ES-I3 (cell line): ENCODE results near the gene SLC39A11.

Experiments used
- H3K36me3 ChIP-seq: 2 replicates; pipeline ENCODE4 v1.6.1; 2013; ENCODE audit warnings: mild to moderate bottlenecking, low read length, control low read depth, moderate library complexity; ENCODE audit not compliant: insufficient read depth
- H3K4me1 ChIP-seq: 2 replicates; pipeline ENCODE4 v1.6.1; 2013; ENCODE audit warnings: mild to moderate bottlenecking, control low read depth, low read length; ENCODE audit not compliant: insufficient read depth
- H3K9ac ChIP-seq: 2 replicates; pipeline ENCODE4 v1.6.1; 2013; ENCODE audit warnings: low read depth, mild to moderate bottlenecking, low read length, moderate library complexity
- H3K9me3 ChIP-seq: 2 replicates; pipeline ENCODE4 v1.6.1; 2013; ENCODE audit warnings: mild to moderate bottlenecking, low read length, moderate library complexity; ENCODE audit not compliant: control insufficient read depth, insufficient read depth

SLC39A11 gene

GRCh38 chr17:72696721-72697120 lies 395.8 kb downstream of the SLC39A11 start:
- Histone ChIP-seq H3K9ac (no peak overlapping the region), H3K36me3 (no peaks in the 10 kb centered on the region), H3K9me3 (no peaks in the 10 kb centered on the region), H3K4me1 (no peaks in the 10 kb centered on the region; the same call in 1 of the 2 replicates)

GRCh38 chr17:72696156-72696555 lies 396.3 kb downstream of the SLC39A11 start:
- Histone ChIP-seq H3K4me1 (no peaks in the 10 kb centered on the region; the same call in 1 of the 2 replicates), H3K36me3 (no peaks in the 10 kb centered on the region), H3K9ac (no peak overlapping the region), H3K9me3 (no peaks in the 10 kb centered on the region)

DNA sequence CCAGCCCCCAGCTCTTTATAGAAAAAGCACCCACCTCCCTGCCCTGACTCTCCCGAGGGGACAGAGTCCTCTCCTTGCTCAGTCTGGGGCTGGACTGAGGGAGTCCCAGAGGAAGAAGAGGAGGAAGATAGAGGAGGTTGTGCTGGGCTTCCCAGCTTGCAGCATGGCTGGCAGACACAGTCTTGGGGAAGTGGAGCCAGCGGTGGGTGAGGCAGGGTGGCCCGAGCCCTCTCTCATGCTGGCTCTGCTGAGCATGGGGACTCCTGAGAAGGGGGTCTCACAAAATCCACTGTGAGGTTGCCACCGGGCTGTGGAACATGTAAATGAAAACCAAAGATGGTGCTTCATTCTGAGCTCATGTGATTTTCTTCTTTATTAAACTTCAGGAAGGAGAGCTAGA lies 398.5 kb downstream of the SLC39A11 start:
- H3K9ac ChIP-seq, result no peak overlapping the region
- H3K36me3 ChIP-seq, result no peaks in the 10 kb centered on the region
- H3K4me1 ChIP-seq, result no peaks in the 10 kb centered on the region; the same call in 1 of the 2 replicates
- H3K9me3 ChIP-seq, result no peaks in the 10 kb centered on the region

- no peaks in the 10 kb centered on the region for H3K36me3 ChIP-seq
- H3K9me3 ChIP-seq, result no peaks in the 10 kb centered on the region
- H3K9ac ChIP-seq, result no peak overlapping the region
- no peaks in the 10 kb centered on the region; the same call in 1 of the 2 replicates for H3K4me1 ChIP-seq
Measured at GRCh38 chr17:72693151-72693878, 399.2 kb downstream of the SLC39A11 start.

DNA sequence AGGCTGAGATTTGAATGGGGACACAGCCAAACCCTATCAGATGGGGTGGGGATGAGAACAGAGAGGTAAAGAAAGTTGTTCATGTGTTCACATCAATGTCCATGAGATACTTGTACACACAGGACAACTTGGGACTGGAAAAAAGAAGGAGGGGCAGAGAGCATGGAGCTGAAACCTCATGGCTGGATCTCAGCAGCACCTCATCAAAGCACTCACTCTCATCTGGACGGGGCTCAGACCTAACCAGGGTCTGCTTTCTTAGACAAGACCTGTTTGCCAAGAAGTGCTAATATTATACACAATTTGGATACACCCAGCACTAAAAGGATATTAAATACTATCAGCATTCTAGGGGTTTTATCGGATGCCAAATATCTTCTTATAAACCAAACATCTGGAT lies 399.8 kb downstream of the SLC39A11 start:
- Histone ChIP-seq H3K9ac (no peak overlapping the region), H3K9me3 (no peaks in the 10 kb centered on the region), H3K4me1 (no peaks in the 10 kb centered on the region; the same call in 1 of the 2 replicates), H3K36me3 (no peaks in the 10 kb centered on the region)

DNA sequence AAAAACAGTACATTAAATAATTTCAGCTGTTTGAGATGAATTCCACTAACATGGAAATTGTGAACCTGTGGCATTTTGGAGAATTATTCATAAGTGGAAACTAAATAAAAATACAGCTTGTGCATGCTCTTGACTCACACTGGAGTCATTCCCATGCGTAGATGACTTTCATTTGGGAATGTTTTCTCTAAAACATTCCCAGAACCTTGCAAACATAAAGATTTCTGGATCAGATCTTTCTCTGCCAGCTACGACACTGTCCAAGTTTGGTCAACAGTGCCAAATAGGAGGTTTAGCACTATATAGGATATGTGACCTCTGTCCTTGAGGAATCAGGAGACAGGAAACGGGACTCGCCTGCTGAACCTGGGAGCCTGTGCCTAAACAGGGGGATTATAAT lies 400.9 kb downstream of the SLC39A11 start:
- H3K36me3 ChIP-seq, result no peaks in the 10 kb centered on the region
- no peaks in the 10 kb centered on the region for H3K9me3 ChIP-seq
- no peaks in the 10 kb centered on the region for H3K4me1 ChIP-seq
- H3K9ac ChIP-seq, result no peak overlapping the region

DNA sequence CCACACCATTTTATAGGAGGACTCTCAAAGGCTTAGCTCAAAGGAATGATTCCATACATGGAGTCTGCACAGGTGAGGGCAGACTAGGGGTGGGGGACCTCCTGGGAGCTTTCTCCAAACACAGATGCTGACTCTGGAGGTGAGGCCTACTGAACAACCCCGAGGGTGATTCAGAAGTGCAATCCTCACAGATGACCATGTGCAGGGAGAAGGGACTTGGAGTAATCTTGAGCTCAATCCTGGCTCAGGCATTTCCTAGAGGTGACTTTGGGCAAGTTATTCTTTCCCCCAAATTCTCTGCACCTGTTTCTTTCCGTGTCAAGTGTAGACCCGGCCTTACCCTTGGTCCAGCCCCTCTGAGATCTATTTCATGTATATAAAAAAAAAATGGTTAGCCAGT lies 401.5 kb downstream of the SLC39A11 start:
- Histone ChIP-seq H3K36me3 (no peaks in the 10 kb centered on the region), H3K4me1 (no peaks in the 10 kb centered on the region), H3K9me3 (no peaks in the 10 kb centered on the region), H3K9ac (no peak overlapping the region)

DNA sequence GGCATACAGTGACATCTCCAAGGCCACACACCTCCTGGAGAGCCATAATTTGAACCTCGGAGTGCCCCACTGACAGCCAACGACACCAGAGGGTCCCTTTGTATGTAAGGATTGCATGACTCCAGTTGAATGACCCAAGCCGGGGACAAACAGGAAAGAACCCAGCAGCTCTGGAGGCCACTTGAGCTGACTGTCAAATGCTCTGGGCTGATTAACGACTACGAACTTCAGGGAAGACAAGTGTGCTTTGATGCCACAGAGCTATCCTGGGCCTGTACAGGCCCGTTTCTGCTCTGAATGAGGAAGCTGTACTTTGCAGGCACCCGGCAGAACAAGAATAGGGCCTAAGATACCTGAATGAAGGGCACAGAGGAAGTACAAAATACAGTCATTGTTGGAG lies 404.6 kb downstream of the SLC39A11 start:
- H3K4me1 ChIP-seq, result peaks cover 12% of the 10 kb centered on the region; the same call in 1 of the 2 replicates
- no peak overlapping the region for H3K9ac ChIP-seq
- no peaks in the 10 kb centered on the region for H3K36me3 ChIP-seq
- no peaks in the 10 kb centered on the region for H3K9me3 ChIP-seq

- Histone ChIP-seq H3K9me3 (no peaks in the 10 kb centered on the region), H3K4me1 (peaks cover 12% of the 10 kb centered on the region; the same call in 1 of the 2 replicates), H3K9ac (no peak overlapping the region), H3K36me3 (no peaks in the 10 kb centered on the region)
Measured at GRCh38 chr17:72684405-72685020, 408.0 kb downstream of the SLC39A11 start.

DNA sequence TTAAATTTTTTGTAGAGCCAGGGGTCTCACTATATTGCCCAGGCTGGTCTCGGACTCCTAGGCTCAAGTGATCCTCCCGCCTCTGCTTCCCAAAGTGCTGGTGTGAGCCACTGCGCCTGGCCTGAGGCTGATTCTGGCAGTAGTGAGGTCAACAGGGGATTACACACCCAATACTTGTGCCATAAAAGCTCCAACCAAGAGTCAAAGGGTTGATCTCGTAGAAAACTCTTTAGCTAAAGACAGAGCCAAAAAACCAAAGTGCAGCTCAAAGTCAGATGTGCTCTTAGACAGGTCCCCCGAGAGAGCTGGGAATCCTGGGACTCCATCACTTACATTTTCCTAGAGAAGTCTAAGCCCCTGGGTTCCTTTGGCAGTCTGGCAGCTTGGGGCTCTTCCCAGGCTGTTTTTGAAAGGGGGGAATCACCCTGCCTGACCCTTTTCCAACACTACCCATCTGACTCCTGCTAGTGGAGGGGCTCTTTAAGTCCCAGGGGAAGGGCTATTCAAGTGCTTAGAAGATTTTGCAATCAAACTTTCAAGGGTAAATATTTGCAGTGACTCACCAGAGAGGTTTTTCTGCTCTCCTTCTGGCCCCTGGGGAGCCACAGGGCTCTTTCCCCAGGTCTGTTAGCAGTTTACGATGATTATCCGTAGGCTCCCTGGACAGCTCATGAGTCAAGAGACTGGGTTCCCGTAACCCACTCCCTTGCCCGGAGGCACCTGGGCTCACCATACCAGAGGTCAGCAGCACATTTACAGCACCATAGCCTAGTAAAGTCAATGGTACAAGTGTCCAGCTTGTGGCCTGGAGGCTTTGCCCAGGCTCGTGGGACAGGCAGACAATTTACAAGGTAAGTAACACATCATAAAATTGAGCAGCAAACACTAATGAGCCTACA lies 408.7 kb downstream of the SLC39A11 start:
- H3K9ac ChIP-seq, result no peak overlapping the region
- no peaks in the 10 kb centered on the region for H3K9me3 ChIP-seq
- no peaks in the 10 kb centered on the region for H3K36me3 ChIP-seq
- H3K4me1 ChIP-seq, result peaks cover 12% of the 10 kb centered on the region; the same call in 1 of the 2 replicates

DNA sequence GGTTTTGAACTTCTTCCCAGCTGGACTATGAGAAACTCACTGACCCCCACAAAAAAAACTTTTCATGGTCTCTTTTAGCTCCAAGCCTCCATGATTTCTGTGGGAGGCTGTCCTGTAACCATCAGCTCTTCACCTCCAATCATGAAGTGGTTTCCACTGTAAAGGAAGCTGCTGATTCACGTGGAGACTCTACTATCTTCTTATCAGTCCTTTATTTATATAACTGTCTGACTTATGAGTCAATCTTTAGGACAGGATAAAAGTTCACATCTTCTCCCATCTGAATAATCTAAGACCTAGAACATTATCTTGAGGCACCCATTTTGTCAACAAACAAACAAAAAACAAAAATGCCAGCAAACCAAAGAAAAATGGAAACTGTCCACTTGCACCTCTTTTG lies 409.9 kb downstream of the SLC39A11 start:
- Histone ChIP-seq H3K36me3 (no peaks in the 10 kb centered on the region), H3K4me1 (peaks cover 12% of the 10 kb centered on the region; the same call in 1 of the 2 replicates), H3K9me3 (no peaks in the 10 kb centered on the region), H3K9ac (no peak overlapping the region)

DNA sequence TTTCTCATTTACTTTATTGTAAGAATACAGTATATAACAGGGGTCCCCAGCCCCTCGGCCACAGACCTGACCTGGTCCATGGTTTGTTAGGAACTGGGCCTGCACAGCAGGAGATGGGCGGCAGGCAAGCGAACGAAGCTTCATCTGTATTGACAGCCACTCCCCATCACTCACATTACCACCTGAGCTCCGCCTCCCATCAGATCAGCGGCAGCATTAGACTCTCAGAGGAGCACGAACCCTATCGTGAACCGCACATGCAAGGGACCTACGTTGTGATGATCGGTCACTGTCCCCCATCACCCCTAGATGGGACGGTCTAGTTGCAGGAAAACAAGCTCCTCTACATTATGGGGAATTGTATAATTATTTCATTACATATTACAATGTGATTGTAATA lies 410.6 kb downstream of the SLC39A11 start:
- H3K4me1 ChIP-seq, result peaks cover 12% of the 10 kb centered on the region; the same call in 1 of the 2 replicates
- H3K9ac ChIP-seq, result no peak overlapping the region
- H3K9me3 ChIP-seq, result no peaks in the 10 kb centered on the region
- no peaks in the 10 kb centered on the region for H3K36me3 ChIP-seq

GRCh38 chr17:72677714-72678390 lies 414.6 kb downstream of the SLC39A11 start:
- Histone ChIP-seq H3K4me1 (no peaks in the 10 kb centered on the region), H3K9me3 (no peaks in the 10 kb centered on the region), H3K36me3 (no peaks in the 10 kb centered on the region), H3K9ac (no peak overlapping the region)

DNA sequence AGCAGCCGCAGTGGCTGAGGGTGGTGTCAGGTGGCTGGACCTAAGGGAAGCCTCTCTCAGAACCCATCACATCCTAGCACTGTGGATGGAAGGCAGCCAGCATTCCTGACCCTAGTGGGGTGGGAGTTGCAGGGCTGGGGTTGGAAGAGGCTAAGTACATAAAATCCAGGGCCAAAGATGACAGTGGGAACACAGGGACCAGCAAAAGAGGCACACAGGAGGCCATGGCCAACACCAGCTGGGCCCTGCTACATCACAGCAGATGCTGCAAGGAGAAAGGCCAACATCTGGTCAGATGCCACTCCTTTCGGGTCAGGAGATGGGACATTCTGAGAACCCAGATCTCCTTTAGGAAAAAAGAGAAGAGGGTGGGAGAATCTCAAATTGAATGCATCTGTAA lies 415.4 kb downstream of the SLC39A11 start:
- Histone ChIP-seq H3K4me1 (no peaks in the 10 kb centered on the region), H3K9me3 (no peaks in the 10 kb centered on the region), H3K36me3 (no peaks in the 10 kb centered on the region), H3K9ac (no peak overlapping the region)
